NCI-H446 (cell line): Measurements from ENCODE around the gene RARS2.

Experiments
- DNase-seq, 2 experiments: peaks; one replicate each; lab custom pipeline; 2025; lab: John Stamatoyannopoulos, UW

The RARS2 gene

DNA sequence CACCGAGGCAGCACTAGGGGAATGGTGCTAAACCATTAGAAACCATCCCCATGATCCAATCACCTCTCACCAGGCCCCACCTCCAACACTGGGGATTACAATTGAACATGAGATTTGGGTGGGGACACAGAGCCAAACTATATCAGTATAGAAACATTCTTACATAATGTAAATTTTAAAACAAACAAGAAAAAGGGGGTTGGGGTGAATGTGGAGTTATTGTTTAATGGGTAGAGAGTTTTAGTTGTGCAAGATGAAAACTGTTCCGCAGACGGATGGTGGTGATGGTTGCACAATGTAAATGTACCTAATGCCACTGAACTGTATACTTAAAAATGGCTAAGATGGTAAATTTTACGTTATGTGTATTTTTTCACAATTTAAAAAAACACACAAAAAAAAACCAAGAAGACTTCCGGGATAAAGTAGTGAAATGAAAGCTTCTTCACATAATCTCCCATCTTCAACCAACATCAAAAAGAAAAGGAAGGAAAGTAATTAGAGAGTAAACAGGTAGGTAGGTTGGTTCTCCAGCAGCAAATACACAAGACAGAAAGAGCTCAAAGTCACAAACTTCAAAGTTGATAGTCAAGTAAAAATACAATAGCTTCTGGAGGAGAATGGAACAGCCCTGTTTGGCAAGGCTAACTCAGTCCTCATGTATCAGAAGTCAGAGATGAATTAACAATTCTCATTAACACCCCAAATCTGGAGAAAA, 16.3 kb downstream of the RARS2 start:
- no peak for DNase-seq

DNA sequence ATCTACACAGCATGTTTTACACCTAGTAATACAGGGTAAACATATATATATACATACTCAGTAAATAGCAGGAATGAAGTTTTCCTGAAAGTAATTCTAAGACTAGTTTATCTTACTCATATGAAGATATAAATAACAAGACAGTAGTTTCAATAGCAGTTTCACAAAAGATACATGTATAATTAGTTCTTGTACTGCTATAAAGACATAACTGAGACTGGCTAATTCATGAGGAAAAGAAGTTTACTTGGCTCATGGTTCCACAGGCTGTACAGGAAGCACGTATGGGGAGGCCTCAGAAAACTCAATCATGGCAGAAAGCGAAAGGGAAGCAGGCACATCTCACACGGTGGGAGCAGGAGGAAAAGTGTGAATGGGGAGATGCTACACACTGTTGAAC, 16.9 kb downstream of the RARS2 start:
- DNase-seq = no peak

DNA sequence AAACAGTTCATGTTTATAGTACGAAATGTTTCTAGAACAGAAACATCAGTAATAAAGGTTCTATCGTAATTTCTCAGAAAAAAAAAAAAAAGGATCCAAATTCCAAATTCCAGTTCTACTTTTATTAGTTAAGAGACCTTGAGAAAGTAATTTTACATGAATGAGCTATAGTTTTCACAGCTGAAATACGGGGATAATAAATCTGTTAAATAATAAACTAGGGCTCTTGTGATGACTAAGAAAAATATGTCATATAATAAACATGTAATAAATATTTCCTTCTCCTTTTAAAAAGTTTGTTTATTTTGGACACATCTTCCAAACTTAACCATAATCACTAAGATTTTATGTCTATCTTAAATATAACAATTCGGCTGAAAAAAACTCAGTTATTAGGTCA, 17.8 kb downstream of the RARS2 start:
- DNase-seq = no peak

DNA sequence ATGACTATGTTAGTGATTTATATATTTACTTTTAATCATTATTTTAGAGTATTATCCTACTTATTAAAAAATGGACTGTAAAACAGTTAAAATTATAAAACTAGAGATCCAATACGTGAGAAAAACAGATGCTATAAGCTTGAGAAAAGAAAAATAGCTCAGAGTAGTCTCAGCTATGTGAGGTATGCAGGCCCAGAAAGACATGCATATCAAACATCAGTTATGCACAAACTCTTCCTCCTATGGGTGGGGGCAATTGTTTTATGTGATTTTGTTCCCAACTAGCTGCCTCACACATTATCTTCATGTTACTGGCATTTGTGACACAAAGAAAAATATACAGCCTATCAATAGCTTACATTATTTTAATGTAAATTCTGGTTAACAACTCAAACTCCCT, 28.8 kb downstream of the RARS2 start:
- no peak for DNase-seq

DNA sequence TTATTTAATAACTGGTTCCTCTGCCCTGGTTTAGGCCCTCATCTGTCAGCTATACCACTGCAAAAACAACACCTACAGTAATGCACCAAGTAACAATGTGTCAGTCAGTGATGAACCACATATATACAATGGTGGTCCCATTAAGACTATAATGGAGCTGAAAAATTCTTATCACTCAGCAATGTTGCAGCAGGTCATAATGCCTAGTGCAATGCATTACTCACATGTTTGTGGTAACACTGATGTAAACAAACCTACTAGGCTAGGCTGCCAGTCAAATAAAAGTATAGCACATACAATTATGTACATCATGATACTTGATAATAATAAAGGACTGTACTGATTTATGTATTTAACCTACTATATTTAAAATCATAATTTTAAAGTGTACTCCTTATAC, 31.3 kb downstream of the RARS2 start:
- no peak for DNase-seq

DNA sequence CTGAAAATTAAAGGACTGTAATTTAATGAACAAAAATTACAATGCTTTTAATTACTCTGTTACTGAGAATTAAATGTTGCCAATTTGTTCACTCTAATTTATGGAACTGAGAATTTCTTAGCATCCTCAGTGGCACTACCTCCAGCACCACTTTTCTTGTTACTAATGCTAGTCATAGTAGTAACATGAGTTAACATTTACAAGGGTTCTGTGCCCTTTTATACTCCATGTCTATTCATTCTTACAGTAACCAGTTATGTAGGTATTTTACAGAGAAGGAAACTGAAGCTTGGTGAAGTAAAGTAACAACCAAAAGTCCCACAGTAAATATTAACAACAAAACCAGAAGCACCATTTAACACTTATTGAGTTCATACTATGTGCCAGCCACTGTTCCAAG, 34.3 kb downstream of the RARS2 start:
- DNase-seq = no peak

DNA sequence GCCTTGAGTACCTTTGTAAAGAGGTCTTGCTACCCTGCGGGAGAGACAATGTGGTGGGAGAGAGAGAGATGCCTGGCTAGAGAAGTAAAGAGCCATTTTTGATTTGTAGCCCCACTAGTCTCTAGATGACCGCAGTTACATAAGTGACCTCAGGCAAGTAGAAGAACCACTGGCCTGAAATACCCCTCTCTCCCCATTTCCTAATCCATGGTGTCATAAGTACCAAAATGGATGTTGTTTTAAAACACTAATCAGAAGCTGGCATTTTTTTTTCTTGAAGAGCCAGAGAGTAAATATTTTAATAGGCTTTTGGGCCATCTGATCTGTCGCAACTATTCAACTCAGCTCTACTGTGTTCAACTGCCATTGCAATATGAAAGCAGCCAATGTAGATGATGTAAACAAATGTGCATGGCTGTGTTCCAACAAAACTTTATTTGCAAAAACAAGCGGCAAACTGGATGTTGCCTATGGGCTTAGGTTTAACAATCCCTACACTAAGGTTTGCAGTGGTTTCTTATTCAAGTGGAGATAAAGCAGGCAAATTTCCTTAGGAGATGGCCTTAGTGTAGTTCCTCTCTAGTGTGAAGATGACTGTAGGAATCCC, 36.5 kb downstream of the RARS2 start:
- no peak for DNase-seq

DNA sequence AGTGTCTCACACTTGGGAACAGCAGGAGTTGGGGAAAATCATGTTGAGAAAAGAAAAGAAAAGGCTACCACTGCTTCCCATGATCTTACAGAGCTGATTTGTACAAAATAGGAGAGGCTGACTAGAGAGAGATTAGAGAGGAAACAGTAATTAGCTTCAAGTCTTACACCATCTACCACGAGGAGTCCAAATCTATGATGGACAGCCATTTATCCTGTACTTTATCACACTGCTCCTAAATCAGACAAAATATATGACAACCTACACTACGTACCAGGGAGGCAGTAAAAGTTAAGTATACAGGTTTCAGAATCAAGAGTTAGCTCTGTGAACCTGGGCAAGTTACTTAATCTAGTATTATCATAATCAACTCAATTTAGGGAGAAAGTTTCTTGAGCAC, 38.0 kb downstream of the RARS2 start:
- no peak for DNase-seq

DNA sequence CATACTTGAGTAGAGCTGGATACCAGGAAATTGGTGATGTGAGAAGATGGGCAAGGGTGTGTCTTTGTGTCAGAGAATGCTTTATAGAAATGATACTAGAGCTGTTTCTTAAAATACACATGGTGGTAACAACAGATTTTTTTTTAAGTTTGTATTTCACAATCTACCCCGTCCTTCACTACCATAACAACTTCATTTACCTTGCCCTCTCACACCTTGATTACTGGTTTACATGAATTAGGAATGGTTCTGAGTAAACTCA, 45.4 kb downstream of the RARS2 start:
- no peak for DNase-seq

DNA sequence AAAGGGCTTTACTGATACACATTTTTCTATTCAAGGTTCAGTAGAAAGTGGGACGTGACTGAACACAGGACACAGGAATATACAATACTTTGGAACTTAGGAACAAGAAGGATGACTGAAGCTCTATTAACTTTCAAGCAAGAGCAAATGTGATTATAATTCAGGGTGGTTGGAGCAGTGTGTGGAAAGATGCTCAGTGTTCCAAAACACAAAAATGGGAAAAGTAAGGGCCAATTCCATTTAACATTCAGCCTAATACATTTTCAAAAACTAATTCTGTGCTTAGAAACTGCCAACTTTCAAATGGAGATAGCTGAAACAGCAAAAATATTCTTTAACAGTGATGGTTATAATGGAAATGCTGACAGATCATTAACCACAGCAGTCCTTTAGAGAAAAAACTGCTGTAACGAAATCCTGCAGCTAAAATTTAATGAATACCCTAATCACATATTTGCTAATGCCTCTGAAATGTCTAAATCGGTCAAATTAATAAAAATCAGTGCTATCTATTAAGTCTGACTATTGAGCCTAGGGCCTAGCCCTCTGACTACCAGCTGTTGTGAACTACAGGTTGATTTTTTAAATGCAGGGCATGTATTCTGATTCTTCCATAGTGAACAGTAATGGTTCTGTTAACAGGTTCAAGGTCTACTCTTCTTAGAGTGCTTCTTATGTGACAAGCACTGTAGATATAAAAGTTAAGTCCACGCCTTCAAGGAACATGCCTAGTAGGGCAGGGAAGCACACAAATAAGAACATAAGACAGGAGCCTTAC, 45.9 kb downstream of the RARS2 start:
- no peak for DNase-seq

DNA sequence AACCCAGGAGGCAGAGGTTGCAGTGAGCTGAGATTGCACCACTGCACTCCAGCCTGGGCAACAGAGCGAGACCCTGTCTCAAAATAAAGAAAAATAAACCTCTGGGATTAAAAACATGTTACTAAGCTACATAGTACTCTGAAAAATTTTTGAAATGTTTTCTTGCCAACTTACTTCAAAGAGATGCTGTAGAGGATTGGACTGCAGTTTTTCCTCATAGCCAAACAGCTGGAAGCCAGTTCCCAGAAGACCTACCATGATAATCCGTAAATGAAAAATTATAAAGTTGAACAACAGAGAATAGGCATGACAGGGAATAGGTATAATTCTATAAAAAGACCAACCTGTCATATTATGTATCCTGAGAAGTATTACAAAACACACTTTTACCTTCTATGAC, 48.0 kb downstream of the RARS2 start:
- DNase-seq = no peak

DNA sequence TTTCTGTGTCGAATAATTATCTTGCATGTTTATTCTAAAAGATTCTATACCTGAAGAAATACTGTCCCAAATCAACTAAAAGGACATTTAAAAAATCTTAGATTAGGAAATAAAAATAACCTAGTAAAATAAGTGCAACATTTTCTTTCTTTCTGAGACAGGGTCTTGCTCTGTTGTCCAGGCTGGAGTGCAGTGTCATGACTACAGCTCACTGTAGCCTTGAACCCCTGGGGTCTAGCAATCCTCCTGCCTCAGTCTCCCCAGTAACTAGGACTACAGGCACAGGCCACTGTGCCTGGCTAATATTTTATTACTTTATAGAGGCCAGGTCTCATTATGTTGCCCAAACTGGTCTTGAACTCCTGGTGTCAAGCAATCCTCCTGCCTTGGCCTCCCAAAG, 48.7 kb downstream of the RARS2 start:
- no peak for DNase-seq

DNA sequence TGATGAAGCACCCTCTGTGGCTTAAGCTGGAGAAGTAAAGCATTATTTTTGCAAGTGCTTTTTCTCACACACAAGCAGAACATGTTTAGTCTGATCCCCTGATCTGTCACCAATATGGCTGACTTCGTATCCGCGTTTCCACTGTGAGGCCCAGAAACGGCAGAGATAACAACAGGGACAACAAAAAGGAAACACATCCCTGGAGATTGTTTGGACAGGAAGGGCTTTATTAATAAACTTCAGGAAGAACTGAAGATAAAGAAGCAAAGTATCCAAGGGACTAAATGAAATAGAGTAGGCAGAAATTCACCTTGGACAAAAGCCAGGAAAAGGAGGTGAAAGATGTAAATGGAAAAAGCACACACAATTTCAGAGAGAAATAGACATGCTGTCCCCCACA, 49.2 kb downstream of the RARS2 start:
- no peak for DNase-seq

DNA sequence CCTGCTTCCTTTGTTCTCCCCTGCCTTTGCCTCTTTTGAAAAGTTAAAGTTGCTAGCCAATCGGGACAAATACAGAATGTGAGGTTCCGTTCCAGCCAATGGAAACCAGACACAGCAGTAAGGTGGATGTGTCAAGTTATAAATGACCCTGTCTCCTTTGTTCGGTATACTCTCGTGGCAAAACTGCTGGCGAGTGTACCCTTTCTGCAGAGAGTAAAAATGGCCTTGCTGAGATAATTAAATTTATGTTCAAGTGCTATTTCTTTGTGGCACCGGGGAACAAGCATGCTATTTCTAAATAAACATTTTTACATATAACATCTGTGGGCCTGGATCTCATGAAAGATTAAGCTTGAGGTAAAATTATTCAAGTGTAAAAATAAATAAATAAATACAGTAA, 50.2 kb downstream of the RARS2 start:
- no peak for DNase-seq

DNA sequence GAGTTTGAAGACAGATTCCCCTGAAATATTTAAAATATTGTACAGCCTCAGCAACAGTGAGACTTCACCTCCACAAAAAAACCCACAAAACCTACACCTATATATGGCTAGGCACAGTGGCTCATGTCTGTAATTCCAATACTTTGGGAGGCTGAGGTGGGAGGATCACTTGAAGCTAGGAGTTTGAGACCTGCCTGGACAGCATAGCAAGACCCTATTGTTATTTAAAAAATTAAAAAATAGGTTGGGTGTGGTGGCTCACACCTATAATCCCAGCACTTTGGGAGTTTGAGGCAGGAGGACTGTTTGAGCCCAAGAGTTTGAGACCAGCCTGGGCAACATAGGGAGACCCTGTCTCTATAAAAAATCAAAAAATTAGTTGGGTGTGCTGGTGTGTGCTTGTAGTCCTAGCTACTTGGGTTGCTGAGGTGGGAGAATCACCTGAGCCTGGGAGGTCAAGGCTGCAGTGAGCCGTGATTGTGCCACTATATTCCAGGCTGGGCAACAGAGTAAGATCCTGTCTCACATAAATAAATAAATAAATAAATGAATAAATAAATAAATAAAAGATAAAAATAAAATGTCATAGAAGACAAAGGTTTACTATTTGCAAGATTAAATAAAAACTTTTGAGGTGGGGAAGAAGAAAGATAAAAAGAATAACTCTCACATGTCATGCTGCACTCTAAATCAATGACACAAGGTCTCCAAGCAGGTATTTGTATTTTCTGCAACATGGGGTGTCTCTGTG, 51.1 kb downstream of the RARS2 start:
- no peak for DNase-seq

DNA sequence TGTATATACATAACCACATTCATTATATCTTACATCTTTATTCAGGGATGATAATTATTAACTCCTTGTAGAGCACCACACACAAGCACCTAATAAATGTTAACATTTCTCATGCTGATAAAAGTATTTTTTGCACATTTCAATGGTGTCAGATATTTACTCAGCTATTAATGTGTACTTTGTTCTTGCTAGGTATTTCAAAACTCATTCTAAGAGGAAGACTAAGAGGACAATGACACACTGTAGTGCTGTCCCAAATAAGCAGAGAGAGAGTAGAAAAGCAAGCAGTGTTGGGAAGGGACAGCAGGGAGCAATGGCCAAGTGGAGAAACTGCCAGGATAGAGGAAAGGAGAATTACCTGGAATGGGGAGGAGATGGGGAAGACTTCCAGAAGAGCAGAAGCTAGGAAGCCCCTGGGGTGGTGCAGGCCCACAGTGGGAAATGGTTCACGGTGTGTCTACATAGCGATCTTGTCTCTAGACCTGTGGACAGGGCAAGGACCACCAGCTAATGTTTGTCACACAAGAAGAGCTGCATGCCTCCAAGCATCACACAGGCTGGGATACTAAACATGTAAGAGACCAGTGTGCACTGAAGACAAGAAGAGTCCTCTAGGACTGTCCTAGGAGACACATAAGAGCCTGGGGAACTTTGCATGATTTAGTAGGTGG, 55.3 kb downstream of the RARS2 start:
- no peak for DNase-seq

DNA sequence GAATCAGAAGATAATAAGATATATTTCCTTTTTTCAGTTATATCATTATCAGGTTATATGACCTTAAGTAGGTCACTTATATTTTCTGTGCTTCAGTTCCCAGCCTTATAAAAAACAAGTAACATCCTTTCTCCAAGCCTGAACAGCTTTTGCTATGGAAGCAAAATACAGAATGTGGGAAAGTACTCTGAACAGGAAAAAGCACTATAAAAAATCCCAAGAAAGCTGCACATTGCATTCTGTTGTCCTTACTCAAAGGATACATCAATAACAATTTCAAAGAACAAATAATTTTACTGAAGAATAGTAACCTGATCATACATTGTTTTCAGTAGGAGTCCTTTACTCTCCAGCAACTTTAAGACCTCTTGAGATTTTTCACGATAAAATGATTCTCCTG, 60.6 kb downstream of the RARS2 start:
- no peak for DNase-seq

DNA sequence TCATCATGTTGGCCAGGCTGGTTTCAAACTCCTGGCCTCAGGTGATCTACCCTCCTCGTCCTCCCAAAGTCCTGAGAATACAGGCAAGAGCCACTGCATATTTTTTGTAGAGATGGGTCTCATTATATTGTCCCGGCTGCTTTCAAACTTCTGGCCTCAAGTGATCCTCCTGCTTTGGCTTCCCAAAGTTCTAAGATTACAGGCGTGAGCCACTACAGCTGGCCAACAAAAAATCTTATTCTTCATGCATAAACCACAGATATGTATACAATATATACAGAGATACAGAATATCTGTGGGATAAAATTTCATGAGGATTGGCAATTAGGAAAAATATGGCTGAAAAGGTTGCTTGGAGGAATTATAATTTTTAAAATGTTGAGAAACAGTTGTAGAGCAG, 67.1 kb downstream of the RARS2 start:
- DNase-seq = no peak

DNA sequence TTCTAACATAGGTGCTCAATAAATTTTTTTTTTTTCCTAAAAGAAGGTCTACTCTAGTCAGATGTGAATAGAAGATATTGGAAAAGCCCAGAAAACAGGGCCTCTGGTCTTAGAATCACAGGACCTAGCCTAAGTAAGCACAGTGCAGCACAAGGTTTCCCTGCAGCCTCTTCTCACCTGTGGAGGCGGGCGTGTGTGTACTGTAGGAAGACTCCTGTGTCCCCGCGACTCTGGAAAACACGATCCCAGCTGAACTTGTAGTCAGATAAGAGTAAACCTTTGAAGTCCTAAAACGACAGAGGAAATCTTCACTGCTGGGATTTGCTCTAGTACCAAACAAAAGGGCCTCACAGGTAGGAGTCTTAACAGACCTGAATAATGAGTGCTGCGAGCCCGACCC, 71.3 kb downstream of the RARS2 start:
- no peak for DNase-seq

DNA sequence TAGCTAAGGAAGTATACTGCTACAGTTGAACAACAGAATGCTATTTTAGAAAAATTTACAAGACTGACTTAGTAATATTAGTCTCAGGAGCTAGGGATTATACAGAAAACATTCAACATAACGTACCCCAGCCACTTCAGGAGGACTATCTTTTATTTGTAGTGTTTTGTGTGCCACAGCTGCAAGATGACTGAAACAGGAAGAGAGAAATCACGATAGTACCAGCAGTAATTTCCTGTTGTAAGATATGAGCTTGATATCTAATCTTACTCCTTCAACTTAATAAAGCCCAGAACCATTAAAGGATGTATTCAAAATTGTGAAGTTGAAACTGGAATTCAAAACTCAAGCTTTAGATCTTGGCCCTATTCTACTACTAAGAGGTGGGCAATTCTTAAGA, 75.0 kb downstream of the RARS2 start:
- DNase-seq = no peak

DNA sequence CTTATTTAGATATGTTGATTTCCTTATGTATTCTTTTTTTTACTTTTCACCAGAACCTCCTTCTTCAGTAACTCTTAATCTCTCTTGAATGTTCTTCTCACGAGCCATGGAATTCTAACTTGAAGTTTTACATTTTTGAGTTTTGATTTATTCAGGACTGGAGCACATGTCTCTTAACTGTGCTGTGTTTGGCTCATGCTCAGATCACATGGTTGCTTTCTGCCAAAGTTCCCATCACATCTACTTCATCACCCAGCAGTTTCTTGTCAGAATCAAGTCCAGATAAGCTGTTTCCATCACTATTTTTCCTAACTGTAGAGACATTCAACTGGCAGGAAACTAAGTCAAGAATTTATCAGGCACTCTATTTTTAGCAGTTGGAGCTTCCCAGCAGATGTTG, 85.3 kb downstream of the RARS2 start:
- DNase-seq = no peak

DNA sequence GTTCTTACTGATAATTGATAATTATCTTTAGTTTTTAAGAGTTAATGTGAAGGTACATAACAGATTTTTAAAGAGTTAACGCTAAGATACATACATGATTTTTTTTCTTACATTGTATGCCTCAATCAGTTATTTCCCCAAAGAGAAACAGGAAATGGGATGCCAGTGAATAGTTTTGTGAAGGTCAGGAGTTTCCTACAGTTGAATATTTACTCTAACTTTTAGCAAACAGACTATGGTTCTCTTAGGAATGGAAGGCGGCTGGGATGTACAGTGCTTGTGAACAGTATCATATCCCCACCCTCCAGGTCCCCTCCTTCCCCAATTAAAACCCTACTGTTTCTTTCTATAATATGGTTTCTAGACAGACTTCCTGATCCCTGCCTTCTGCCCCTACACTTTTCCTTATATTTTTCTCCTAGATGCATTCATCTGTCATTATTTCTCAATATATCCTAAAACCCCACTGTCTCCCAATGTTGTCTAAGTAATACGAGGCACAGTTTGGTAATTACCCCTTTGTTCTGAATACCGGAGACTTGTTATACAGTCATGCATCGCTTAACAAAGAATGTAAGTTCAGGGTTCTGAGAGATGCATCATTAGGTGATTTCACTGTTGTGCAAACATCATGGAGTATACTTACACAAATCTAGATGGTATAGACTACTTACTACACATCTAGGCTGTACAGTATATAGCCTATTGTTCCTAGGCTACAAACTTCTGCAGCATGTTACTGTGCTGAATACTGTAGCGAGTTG, 87.8 kb downstream of the RARS2 start:
- no peak for DNase-seq
